Glutamatergic neuron (in vitro differentiated cells): Measurements from ENCODE around the gene KPTN. TPM values are rescaled to one million over a fixed set of nuclear protein-coding genes. Genes with fewer than 3 reads are reported as not detected.
A peak's percentile ranks its signal among the peaks of the same experiment; 100 is the strongest.

Source experiments
- DNase-seq: peaks from one replicate; pipeline ENCODE4 v3.0.0; 2022
- H3K27ac Mint-ChIP-seq: one replicate; pipeline ENCODE4 v1.8.0; 2020; ENCODE audit warnings: mild to moderate bottlenecking, mixed read lengths, inconsistent platforms; ENCODE audit not compliant: unreplicated experiment
- H3K27me3 Mint-ChIP-seq: one replicate; pipeline ENCODE4 v1.8.0; 2020; ENCODE audit warnings: mild to moderate bottlenecking, moderate library complexity, mixed read lengths, inconsistent platforms; ENCODE audit not compliant: unreplicated experiment
- H3K36me3 Mint-ChIP-seq: one replicate; pipeline ENCODE4 v1.8.0; 2020; ENCODE audit warnings: mild to moderate bottlenecking, mixed read lengths, inconsistent platforms; ENCODE audit not compliant: unreplicated experiment
- H3K4me1 Mint-ChIP-seq: one replicate; pipeline ENCODE4 v1.8.0; 2020; ENCODE audit warnings: mild to moderate bottlenecking, low read depth, mixed read lengths, inconsistent platforms; ENCODE audit not compliant: unreplicated experiment
- H3K4me3 Mint-ChIP-seq: one replicate; pipeline ENCODE4 v1.8.0; 2020; ENCODE audit warnings: mild to moderate bottlenecking, mixed read lengths, inconsistent platforms; ENCODE audit not compliant: unreplicated experiment
- H3K9me3 Mint-ChIP-seq: one replicate; pipeline ENCODE4 v1.8.0; 2020; ENCODE audit warnings: mild to moderate bottlenecking, moderate library complexity, mixed read lengths, inconsistent platforms; ENCODE audit not compliant: unreplicated experiment
- CTCF ChIP-seq: fragments of 200-600 bp; sonication (generic); IDR thresholded peaks from one replicate; pipeline ENCODE4 v1.5.0; 2021; ENCODE audit not compliant: partially characterized antibody, unreplicated experiment
- total RNA-seq: library from RNA; stranded (reverse); fragmentation: NEBNext Ultra II Directional; extraction: Animal tissue kit (Norgen Biotek cat#: 25700); gene quantifications from one replicate; pipeline ENCODE4 v1.2.1, GENCODE V29; 2021; ENCODE audit not compliant: unreplicated experiment

Gene KPTN
- total RNA-seq, 1 donor from 2014 or later, result 51.2 TPM

- Mint-ChIP-seq H3K36me3 (no peaks in the 10 kb centered on the region), H3K27ac (no peak overlapping the region), H3K4me3 (no peak overlapping the region), H3K27me3 (peaks cover 15% of the 10 kb centered on the region), H3K9me3 (peaks cover 10% of the 10 kb centered on the region), H3K4me1 (peaks cover 9% of the 10 kb centered on the region)
- peak; percentile 87 for DNase-seq
- peak; percentile 91 for TF ChIP-seq CTCF
These were observed 56.5 kb downstream of the KPTN start for GRCh38 chr19:47427241-47428176.

Other genes starting within 250 kb of the KPTN start
- 16.8 TPM for gene CCDC9, start 227.7 kb downstream of the KPTN start, total RNA-seq
- 65.0 TPM for gene INAFM1, start 209.3 kb downstream of the KPTN start, total RNA-seq
- gene C5AR1, start 174.4 kb downstream of the KPTN start, total RNA-seq, result 1.4 TPM
- gene C5AR2, start 152.0 kb downstream of the KPTN start, total RNA-seq, result not detected
- 119 TPM for gene DHX34, start 134.9 kb downstream of the KPTN start, total RNA-seq
- 255 TPM for gene MEIS3, start 64.7 kb downstream of the KPTN start, total RNA-seq
- gene SLC8A2, start 12.3 kb downstream of the KPTN start, total RNA-seq, result 115 TPM
- gene NAPA, start 30.8 kb upstream of the KPTN start, total RNA-seq, result 262 TPM
- gene ZNF541, start 88.9 kb upstream of the KPTN start, total RNA-seq, result not detected
- 55.5 TPM for gene BICRA, start 124.9 kb upstream of the KPTN start, total RNA-seq
- 7.6 TPM for gene EHD2, start 229.2 kb upstream of the KPTN start, total RNA-seq